Measurements from ENCODE around the gene LAIR1.

Gene LAIR1

DNA sequence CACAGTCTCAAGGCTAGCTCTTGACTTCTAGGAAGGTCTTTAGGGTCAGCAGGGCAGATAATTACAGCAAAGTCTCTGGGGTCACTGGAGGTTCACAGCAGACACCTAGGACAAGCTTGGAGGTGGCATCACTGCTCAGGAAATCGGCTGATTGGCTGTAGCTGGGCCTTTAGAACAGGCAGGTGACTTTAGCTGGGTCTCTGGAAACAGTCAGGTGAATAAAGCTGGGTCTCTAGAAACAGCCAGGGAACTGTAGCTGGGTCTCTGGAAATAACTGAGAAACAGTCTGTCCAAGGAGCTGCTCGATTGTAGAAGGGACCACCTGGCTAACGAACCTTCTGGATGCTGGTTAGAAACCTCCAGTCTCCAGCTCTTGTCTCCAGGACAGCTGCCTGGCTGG lies 10.0 kb downstream of the LAIR1 start:
- Histone ChIP-seq H3K79me2 (ENCODE audit: insufficient read depth, low read length) (no peaks in the 10 kb centered on the region), H3K4me2 (ENCODE audit: low read depth, low read length, poor library complexity, severe bottlenecking) (no peak overlapping the region), H3K27ac (ENCODE audit: low read depth, low read length) (no peak overlapping the region), H3K4me3 (ENCODE audit: insufficient read depth, low read length, poor library complexity, severe bottlenecking) (no peak overlapping the region), H3K9me2 (replicated peaks; ENCODE audit: insufficient read depth, low read length) (no peaks in the 10 kb centered on the region), H3K9me3 (ENCODE audit: insufficient read depth, low read length) (no peaks in the 10 kb centered on the region), H3K27me3 (ENCODE audit: low read length) (no peaks in the 10 kb centered on the region), H2AFZ (ENCODE audit: low read depth, low read length, severe bottlenecking) (no peak overlapping the region), H3K9ac (ENCODE audit: low read length) (no peak overlapping the region), H3F3A (ENCODE audit: insufficient read depth) (no peaks in the 10 kb centered on the region), H4K20me1 (ENCODE audit: low read depth, low read length) (no peaks in the 10 kb centered on the region), H3K36me3 (ENCODE audit: low read length) (no peaks in the 10 kb centered on the region)
- TF ChIP-seq, protein P1, sequence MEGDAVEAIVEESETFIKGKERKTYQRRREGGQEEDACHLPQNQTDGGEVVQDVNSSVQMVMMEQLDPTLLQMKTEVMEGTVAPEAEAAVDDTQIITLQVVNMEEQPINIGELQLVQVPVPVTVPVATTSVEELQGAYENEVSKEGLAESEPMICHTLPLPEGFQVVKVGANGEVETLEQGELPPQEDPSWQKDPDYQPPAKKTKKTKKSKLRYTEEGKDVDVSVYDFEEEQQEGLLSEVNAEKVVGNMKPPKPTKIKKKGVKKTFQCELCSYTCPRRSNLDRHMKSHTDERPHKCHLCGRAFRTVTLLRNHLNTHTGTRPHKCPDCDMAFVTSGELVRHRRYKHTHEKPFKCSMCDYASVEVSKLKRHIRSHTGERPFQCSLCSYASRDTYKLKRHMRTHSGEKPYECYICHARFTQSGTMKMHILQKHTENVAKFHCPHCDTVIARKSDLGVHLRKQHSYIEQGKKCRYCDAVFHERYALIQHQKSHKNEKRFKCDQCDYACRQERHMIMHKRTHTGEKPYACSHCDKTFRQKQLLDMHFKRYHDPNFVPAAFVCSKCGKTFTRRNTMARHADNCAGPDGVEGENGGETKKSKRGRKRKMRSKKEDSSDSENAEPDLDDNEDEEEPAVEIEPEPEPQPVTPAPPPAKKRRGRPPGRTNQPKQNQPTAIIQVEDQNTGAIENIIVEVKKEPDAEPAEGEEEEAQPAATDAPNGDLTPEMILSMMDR (IDR thresholded peaks at IDR 0.05; ENCODE audit: insufficient read depth, low read length, poor library complexity, severe bottlenecking): no peak
- TF ChIP-seq EZH2phosphoT487 (conservative IDR thresholded peaks at IDR 0.05; ENCODE audit: low read length): no peak

DNA sequence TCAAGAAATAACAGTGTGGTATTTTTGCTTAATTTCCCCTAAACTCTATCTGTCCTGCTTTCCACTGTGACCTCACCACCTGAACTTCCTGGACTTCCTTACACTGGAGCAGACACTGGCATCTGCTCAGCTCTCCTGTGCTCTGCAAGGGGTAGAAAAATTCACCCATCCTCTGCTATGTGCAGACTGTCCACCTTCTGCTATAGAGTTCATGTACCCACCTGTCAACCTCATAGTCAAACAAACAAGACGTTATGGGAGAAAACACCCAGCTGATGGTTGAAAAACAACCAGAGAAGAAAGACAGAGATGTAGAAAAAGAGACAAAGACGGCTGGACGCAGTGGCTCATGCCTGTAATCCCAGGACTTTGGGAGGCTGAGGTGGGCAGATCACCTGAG lies 12.2 kb downstream of the LAIR1 start:
- Histone ChIP-seq H3K27me3 (ENCODE audit: low read length) (no peaks in the 10 kb centered on the region), H3K9me2 (replicated peaks; ENCODE audit: insufficient read depth, low read length) (no peaks in the 10 kb centered on the region), H3K79me2 (ENCODE audit: insufficient read depth, low read length) (no peaks in the 10 kb centered on the region), H3K9me3 (ENCODE audit: insufficient read depth, low read length) (no peaks in the 10 kb centered on the region), H3K4me3 (ENCODE audit: insufficient read depth, low read length, poor library complexity, severe bottlenecking) (no peak overlapping the region), H3F3A (ENCODE audit: insufficient read depth) (no peaks in the 10 kb centered on the region), H3K27ac (ENCODE audit: low read depth, low read length) (no peak overlapping the region), H3K9ac (ENCODE audit: low read length) (no peak overlapping the region), H3K4me2 (ENCODE audit: low read depth, low read length, poor library complexity, severe bottlenecking) (no peak overlapping the region), H4K20me1 (ENCODE audit: low read depth, low read length) (no peaks in the 10 kb centered on the region), H2AFZ (ENCODE audit: low read depth, low read length, severe bottlenecking) (no peak overlapping the region), H3K36me3 (ENCODE audit: low read length) (no peaks in the 10 kb centered on the region)
- TF ChIP-seq, protein P1 (IDR thresholded peaks at IDR 0.05; ENCODE audit: insufficient read depth, low read length, poor library complexity, severe bottlenecking): no peak
- TF ChIP-seq EZH2phosphoT487 (conservative IDR thresholded peaks at IDR 0.05; ENCODE audit: low read length): no peak

DNA sequence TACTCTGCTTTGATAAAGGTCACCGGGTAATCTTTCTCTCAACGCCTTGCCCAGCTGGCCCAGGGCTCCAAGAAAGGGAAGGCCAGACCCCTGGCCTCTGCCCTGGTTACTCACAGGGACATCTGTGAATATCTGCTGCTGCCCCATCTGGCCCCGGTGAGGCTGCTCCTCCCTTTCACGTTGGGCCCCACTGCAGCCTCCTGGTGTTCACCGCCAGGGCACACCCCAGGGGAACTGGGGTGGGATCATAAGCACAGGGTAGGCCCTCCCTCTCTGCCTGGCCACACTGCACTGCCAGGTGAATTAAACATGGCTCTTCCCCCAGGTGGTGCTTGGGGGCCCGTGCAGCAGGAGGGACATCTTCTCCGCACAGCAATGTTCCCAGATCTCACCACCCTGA lies 12.7 kb downstream of the LAIR1 start:
- no peak overlapping the region for H3K9ac ChIP-seq (ENCODE audit: low read length)
- no peaks in the 10 kb centered on the region for H3K27me3 ChIP-seq (ENCODE audit: low read length)
- no peaks in the 10 kb centered on the region for H4K20me1 ChIP-seq (ENCODE audit: low read depth, low read length)
- H3K36me3 ChIP-seq (ENCODE audit: low read length): no peaks in the 10 kb centered on the region
- no peaks in the 10 kb centered on the region for H3F3A ChIP-seq (ENCODE audit: insufficient read depth)
- no peak overlapping the region for H3K4me2 ChIP-seq (ENCODE audit: low read depth, low read length, poor library complexity, severe bottlenecking)
- no peaks in the 10 kb centered on the region for H3K79me2 ChIP-seq (ENCODE audit: insufficient read depth, low read length)
- no peaks in the 10 kb centered on the region for H3K9me3 ChIP-seq (ENCODE audit: insufficient read depth, low read length)
- TF ChIP-seq EZH2phosphoT487 (conservative IDR thresholded peaks at IDR 0.05; ENCODE audit: low read length): no peak
- TF ChIP-seq, protein P1 (IDR thresholded peaks at IDR 0.05; ENCODE audit: insufficient read depth, low read length, poor library complexity, severe bottlenecking): no peak
- H3K9me2 ChIP-seq (replicated peaks; ENCODE audit: insufficient read depth, low read length): no peaks in the 10 kb centered on the region
- no peak overlapping the region for H3K27ac ChIP-seq (ENCODE audit: low read depth, low read length)
- H3K4me3 ChIP-seq (ENCODE audit: insufficient read depth, low read length, poor library complexity, severe bottlenecking): no peak overlapping the region
- no peak overlapping the region for H2AFZ ChIP-seq (ENCODE audit: low read depth, low read length, severe bottlenecking)

Data from SU-DHL-6 (cell line).